ENCODE measurements around the gene ICAM5.

DNA sequence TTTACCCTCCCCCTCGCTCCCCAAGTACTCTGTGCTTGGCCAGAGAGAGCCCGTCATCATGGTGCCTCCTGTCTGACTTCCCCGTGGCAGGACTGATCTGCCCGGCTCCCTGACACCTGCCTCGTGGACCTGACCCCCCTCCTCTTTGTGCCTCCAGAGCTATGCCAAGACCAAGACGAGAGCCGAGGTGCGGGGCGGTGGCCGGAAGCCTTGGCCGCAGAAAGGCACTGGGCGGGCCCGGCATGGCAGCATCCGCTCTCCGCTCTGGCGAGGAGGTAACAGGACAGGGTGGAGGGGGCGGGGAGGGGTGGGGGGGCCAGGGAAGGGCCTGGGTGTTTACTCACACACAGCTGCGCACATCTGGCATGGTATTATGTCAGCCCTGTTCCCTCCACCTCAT, 33.2 kb upstream of the ICAM5 start:
- TF ChIP-seq, protein P1, sequence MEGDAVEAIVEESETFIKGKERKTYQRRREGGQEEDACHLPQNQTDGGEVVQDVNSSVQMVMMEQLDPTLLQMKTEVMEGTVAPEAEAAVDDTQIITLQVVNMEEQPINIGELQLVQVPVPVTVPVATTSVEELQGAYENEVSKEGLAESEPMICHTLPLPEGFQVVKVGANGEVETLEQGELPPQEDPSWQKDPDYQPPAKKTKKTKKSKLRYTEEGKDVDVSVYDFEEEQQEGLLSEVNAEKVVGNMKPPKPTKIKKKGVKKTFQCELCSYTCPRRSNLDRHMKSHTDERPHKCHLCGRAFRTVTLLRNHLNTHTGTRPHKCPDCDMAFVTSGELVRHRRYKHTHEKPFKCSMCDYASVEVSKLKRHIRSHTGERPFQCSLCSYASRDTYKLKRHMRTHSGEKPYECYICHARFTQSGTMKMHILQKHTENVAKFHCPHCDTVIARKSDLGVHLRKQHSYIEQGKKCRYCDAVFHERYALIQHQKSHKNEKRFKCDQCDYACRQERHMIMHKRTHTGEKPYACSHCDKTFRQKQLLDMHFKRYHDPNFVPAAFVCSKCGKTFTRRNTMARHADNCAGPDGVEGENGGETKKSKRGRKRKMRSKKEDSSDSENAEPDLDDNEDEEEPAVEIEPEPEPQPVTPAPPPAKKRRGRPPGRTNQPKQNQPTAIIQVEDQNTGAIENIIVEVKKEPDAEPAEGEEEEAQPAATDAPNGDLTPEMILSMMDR (IDR thresholded peaks at IDR 0.05; ENCODE audit: poor library complexity), result no peak
- TF ChIP-seq EZH2 (IDR thresholded peaks at IDR 0.05; ENCODE audit: borderline replicate concordance), result no peak
